GM19239 (cell line): ENCODE results near the gene ALPL.

Source experiments
- DNase-seq: peaks from one replicate; pipeline ENCODE4 v3.0.0; 2011; ENCODE audit warnings: low spot score; ENCODE audit not compliant: insufficient read length
- FAIRE-seq: peaks from 2 replicates; lab custom pipeline; 2011; peaks lifted over from hg19 to GRCh38; lab: Jason Lieb, UNC

Gene ALPL

DNA sequence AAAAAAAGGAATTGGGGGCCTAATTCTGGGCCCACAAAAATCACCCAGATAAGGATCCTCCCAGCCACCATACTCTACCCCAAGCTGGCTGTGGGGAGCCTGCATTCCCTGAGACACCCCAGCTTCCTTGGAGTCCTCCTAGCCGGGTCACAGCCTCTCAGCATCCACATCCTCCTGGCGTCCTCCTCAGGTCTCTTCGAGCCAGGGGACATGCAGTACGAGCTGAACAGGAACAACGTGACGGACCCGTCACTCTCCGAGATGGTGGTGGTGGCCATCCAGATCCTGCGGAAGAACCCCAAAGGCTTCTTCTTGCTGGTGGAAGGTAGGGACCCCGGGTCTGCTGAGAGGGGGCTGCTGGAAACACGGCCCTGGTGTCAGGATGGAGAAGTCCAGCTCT lies 64.3 kb downstream of the ALPL start:
- no peak for DNase-seq

DNA sequence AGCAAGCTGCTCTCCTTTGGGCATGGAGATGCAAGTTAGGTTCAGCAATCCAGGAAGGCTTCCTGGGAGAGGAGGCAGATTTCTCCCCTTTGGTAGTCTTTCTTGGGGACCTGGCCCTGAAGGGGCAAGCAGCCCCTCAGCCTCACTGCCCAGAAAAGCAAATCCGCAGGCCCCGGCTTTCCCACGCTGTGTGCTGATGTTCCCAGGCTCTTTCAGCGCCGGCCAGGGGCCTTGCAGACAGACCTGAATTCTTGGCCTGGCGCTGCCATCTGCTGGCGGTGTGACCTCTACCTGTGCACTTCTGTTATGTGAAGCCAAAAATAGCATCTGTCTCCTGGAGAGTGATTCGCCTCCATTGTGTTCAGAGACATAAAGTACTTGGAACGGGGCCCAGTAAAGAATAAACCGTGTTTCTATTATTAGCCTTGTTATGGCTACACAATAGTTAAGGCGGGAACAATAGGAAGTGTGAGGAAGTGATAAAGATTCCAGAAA lies 64.8 kb downstream of the ALPL start:
- DNase-seq (no peak), FAIRE-seq (no peak)

More for the DNA sequence above, 64.3 kb downstream of the ALPL start:
- no peak for FAIRE-seq

DNA sequence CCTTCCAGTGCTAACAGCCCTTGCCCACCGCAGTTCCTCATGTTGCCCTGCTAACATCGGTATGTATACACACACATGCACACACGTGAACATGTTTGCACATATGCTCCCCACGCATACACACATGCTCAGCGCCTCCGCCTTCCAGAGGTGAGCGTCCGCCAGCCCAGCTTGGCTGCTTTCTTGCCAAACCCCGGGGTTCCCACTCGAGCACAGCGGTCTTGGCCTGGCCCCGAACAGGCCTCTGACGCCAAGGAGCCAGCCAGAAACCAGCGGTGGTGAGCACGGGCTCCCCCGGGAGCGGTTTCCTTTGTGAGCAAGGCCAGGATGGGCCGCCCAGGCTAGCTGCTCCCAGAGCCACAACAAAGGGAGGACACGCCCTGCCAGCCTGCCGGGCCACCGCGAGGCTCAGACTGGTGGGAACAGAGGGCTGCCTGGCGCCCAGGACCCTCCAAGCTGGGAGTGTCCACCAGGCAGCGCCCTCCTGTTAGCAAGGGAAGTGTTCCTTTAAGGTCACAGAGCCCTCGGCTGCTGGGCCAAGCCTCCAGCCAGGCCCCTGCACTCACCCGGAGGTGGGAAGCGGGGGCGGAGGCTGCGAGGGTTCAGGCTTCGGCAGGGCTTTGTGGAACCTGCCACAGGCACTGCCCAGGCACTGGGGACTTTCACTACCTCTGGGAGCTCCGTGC lies 65.4 kb downstream of the ALPL start:
- FAIRE-seq (no peak), DNase-seq (no peak)

DNA sequence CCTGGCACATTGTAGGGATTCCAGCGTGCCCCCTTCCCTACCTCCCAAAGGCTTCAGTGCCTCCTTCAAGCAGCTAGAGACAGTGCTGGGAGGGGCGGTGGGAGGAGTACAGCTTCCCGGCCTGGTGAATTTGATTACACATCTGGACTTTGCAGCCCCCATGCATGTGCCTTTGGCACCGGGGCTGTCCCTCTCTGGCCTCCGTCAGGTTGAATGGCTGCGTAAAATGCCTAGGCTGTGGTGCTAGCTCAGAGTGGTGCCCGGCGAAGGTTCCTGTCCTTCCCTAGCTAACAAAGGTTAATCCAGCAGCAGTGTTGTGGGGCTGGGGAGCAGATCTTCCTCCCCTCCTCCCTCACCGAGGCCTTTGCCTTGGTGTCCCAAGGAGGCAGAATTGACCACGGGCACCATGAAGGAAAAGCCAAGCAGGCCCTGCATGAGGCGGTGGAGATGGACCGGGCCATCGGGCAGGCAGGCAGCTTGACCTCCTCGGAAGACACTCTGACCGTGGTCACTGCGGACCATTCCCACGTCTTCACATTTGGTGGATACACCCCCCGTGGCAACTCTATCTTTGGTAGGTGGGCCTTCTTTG lies 66.2 kb downstream of the ALPL start:
- DNase-seq: no peak
- FAIRE-seq: no peak

DNA sequence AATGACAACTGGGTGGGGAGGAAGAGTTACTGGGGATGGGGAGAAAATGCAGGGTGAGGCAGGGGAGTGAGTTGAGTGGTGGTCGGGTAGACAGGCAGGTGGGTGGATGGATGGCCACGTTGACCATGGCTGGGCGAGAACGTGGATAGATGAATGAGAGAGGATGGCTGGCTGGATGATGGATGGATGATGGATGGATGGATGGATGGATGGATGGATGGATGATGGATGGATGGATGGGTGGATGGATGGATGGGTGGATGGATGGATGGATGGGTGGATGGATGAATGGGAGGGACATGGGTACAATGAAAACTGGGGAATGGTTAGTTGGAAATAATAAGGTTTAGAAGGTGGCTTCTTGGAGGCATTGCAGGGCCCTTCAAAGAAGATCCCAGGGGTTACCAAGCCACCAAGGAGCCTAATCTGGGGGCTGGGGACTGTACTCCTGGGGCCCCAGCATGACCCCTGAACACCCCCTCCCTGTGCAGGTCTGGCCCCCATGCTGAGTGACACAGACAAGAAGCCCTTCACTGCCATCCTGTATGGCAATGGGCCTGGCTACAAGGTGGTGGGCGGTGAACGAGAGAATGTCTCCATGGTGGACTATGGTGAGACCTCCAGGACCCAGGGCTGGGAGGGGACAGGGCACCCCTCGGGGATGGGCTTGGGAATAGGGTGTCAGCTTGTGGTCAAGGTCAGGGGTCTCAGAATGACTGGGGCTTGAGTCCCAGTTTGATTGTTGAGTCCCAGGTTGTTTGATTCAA lies 67.0 kb downstream of the ALPL start:
- DNase-seq: no peak
- FAIRE-seq: no peak

DNA sequence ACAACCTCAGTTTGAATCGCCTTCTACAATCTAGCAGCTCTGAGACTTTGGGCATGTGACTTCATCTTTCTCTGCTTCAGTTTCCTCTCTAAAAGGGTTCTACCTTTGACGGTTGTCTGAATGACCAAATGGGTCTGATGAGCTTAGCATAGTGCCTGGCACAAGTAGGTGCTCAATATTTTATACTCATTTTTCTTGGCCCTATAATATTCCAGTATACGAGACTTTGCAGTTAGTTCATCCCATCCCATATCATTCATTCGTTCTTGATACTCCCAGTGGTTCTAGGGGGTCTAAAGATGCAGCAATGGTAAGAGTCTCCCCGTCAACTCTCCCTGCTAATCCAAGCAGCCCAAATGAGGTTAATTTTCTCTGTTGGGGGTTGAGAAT lies 67.6 kb downstream of the ALPL start:
- DNase-seq (no peak), FAIRE-seq (no peak)

DNA sequence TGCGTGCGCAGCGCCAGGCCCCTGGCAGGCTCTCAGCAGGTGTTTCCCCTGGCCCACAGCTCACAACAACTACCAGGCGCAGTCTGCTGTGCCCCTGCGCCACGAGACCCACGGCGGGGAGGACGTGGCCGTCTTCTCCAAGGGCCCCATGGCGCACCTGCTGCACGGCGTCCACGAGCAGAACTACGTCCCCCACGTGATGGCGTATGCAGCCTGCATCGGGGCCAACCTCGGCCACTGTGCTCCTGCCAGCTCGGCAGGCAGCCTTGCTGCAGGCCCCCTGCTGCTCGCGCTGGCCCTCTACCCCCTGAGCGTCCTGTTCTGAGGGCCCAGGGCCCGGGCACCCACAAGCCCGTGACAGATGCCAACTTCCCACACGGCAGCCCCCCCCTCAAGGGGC lies 68.1 kb downstream of the ALPL start:
- FAIRE-seq: no peak

DNA sequence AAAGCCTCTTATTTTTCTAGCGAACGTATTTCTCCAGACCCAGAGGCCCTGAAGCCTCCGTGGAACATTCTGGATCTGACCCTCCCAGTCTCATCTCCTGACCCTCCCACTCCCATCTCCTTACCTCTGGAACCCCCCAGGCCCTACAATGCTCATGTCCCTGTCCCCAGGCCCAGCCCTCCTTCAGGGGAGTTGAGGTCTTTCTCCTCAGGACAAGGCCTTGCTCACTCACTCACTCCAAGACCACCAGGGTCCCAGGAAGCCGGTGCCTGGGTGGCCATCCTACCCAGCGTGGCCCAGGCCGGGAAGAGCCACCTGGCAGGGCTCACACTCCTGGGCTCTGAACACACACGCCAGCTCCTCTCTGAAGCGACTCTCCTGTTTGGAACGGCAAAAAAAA lies 68.7 kb downstream of the ALPL start:
- FAIRE-seq (no peak), DNase-seq (no peak)

More for the DNA sequence above, 68.1 kb downstream of the ALPL start:
- DNase-seq: no peak

DNA sequence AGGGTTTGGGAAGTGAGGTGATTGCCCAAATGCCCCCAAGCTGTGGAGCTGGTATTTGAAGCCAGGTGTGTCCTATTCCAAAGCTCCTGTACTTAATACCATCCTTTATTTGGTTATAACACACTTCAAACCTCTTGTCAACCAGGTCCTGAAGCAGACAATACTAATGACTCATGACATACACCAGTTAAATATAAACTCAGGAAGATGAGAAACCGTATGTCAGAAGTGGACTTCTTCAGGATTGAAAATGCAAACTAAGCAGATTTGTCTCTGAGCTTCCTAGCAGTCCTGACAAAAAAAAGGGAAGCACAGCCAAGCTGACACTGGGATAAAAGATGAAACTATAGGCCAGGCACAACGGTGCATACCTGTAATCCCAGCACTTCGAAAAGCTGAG lies 70.6 kb downstream of the ALPL start:
- DNase-seq (no peak), FAIRE-seq (no peak)

DNA sequence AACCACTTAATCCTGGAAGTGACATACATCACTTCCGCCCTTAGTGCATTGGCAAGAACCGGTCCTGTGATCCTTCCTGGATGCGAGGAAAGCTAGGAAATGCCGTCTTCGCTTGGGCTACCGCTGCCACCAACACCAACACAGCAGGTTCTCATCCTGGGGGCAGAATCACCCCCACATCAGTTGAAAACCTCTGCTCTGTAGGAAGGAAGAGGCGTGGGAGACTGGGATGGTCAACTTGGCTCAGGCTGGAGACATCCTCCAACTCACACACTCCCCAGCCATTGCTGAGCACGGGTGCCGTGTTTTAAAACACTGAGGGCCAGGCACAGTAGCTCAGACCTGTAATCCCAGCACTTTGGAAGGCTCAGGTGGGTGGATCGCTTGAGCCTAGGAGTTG lies 74.9 kb downstream of the ALPL start:
- no peak for FAIRE-seq
- no peak for DNase-seq

DNA sequence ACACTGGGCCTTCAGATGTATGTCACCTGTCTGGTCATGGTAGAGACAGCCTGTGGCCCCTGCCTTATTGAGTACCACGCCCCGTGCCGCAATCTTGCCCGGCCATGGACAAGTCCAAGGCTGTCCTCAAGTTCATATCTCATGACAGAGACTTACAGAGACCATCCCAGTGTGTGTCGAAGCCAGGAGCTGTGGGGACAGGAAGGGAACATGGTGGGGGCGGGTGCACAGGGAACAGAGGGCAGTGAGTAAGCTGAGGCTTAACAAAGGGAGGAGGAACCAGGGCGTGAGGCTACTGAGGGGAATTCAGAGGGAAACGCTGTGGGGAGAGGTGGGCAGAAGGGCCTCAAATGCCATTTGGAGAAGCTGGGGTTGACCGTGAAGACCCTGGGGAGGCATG lies 75.8 kb downstream of the ALPL start:
- FAIRE-seq (no peak), DNase-seq (no peak)

DNA sequence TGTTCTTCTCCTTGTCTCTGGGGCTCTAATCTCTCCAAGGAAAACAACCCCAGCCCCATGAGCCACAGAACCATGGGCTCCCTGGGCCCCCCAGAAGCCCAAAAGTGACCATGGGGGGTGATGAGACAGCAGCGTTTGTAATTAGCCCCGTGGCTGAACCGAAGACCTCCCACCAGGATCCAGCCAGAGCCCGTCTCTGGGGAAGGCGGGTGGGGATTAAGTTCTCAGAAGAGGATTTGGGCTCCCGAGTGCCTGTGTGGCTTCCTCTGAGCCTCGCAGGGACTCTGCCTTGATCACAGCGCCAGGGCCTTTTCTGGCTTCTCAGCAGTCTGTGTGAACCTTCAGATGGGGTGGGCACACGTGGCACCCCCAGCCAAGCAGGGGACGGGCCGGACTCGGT lies 77.0 kb downstream of the ALPL start:
- DNase-seq (no peak), FAIRE-seq (no peak)

DNA sequence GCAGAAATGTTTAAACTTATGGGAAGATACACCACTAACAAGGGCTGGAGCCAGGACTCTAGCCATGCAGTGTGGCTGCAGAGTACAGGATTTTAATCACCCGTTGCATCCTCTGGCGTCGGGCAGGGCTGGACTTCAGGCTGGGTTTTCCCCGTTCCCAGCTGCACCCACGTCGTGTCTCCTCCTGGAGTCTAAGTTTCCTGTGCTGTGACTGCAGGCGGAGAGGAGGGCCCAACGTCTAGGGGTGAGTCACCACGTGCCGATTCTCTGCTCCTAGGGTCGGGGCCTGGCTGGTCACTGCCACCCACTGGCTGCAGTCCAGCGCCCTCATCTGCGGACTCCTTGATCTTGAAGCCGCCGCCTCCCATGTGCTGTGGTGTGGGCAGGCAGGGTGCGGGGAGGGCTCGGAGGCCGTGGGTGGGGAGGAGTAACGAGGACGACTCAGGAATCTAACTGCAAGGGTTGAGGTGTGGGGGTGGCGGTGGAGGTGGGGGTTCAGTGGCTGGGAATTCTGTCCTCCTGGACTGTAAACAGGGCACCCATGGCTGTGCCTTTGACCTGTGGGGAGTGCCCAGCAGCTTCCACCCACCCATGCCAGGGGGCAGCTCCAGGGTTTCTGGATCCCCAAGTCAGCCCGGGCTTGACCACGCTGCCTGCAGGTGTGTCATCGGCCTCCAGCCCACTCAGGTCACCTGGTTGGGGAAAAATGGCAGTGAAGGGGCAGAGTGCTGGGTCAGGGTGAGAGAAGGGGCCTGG lies 77.8 kb downstream of the ALPL start:
- FAIRE-seq: no peak

DNA sequence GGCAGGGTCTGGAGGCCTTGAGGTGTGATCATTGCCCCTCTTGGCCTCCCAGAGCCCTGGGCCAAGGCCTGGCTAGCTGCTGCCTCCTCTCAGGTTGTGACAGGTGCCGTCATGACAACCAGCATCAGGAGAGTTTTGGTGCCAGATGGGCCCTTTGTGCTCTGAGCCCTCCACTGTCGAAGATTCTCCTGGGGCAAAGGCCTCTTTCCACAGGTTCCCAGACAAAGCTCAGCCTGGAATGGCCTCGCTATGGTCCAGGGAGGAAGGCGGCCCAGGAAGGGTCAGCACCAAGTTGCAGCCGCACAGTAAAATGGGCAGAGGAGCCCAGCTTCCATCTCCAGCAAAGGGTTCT lies 78.4 kb downstream of the ALPL start:
- FAIRE-seq: no peak
- no peak for DNase-seq

More for the DNA sequence above, 77.8 kb downstream of the ALPL start:
- no peak for DNase-seq

DNA sequence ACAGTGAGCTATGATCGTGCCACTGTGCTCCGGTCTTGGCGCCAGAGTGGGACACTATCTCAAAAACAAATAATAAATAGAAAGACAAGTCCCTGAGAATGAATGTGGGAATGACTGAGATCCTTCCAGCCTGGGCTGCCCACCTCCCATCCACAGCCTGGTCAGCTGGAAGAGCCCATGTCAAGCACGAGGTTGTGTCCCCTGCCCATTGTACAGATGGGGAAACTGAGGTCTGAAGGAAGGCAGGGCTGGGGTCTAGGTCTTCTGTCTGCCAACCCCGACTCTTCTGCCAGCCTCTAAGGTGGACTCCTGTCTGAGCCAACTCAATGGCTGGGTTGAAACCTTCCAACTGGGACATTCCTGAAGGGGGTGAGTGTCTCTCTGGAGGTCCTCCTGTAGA lies 80.4 kb downstream of the ALPL start:
- no peak for DNase-seq

DNA sequence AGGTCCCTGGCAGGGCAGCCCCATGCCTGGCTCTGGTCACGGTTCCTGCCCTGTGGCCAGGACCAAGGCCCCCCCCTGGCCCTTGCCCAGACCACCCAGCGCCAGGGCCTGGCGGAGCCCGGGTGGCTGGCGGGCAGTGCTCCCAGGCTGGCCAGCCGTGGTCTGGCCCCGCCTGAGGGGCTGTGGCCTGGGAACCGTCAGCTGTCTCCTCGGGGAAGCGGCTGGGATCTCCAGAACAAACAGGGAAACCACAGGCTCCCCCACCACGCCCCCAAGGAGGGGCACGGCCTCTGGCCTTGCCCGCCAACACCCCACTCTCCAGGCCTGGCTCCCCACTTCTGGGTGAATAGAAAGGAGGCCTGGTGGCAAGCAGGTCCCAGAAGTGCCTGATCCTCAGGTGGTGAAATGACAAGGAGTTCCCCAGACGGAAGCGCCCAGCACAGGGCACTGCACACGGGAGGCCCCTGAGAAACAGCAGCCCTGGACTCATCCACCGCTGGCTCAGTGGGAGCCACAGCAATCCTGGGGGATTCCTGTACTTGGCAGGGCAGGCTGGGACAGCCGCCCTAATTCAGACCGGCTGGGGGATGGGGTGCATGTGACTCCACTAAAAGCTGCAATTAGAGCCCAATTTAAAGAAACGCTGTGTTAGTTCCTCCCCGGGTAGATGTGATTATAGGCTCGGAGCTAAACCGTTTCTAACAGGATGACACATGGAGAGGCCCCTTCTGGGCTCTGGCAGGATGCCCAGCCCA lies 81.1 kb downstream of the ALPL start:
- DNase-seq (no peak), FAIRE-seq (no peak)

More for the DNA sequence above, 80.4 kb downstream of the ALPL start:
- FAIRE-seq: no peak

DNA sequence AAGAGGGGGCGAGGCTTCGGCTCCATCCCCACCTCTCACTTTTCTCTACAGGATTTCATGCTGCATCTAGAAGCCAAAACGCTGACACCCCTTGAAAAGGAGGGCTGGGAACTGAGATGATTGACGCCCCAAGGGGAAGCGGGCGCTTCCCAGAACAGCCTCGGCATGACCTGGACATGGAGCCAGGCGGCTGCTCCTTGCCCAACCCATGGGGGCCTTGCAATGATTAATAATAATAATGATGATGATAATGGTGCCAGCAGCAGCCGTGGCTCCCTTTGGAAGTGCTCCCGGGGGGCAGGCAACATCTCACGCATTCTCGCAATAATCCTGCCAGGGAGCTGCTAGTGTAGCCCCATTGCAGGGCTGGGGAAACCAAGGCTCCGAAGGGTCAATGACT lies 81.7 kb downstream of the ALPL start:
- DNase-seq: no peak
- no peak for FAIRE-seq

DNA sequence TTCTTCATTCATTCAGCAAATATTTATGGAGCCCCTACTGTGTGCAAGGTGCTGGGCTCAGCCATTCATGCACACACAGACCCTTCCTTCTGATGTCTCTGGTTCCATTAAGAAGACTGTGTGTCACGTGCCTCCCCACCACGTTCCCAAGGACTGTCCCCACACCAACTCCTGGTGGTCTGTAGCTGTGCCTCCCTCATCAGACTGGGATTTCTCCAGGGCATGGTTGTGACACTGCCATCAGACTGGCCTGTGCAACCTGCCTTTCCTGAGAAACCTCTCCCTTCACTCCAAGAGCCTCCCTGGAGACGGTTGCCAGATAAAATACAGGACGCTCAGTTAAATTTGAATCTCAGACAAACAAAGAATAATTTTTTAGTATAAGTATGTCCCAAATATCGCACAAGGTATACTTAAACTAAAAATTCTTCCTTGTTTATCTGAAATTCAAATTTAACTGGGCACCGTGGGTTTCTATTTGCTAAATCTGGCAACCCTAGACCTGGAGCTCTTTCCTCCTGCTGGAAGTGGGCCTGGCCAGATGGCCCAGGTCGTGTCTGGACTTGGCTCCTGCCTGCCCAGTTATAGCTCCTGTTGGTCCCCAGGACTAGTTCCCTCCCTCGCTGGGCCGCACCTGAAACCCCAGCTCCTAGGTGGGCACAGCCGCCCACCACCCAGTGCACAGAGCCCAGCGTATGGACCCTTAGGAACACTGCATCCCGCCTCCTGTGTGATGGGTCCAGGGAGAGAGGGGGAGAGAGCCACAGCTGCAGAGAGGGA lies 83.1 kb downstream of the ALPL start:
- FAIRE-seq: no peak
- no peak for DNase-seq

DNA sequence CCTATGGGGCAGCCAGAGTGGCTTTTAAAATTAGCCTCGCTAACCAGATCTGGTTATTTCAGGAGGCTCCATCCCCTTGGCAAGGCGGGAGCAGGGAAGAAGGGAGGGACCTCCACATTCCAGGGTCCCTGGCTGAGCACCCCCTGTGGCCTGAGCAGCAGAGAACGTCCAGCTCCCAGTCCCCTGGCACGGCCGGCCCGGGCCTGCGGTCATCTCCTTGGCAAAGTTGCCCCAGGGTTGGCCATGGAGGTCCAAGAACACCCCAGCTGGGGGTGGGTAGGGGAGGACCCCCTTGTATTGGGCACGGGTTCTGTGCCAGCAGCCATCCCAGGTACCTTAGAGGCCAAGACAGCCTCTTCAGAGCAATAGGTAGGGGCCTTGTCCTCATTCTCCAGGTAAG lies 84.0 kb downstream of the ALPL start:
- DNase-seq: no peak
- no peak for FAIRE-seq
